WTC11 (cell line): ENCODE results near the gene LCE2A.

Experiments
- FOXP1 ChIP-seq: sonication (generic); formaldehyde crosslinking; IDR thresholded peaks from 2 replicates; pipeline ENCODE4 v1.8.0; 2022; ENCODE audit warnings: missing genetic modification reagents, mild to moderate bottlenecking, moderate library complexity, borderline replicate concordance
- IRF2 ChIP-seq: sonication (generic); formaldehyde crosslinking; IDR thresholded peaks from 2 replicates; pipeline ENCODE4 v1.8.0; 2022; ENCODE audit warnings: low read depth, missing genetic modification reagents, borderline replicate concordance
- TP53 ChIP-seq: sonication (generic); formaldehyde crosslinking; IDR thresholded peaks from 2 replicates; pipeline ENCODE4 v1.8.1; 2023; ENCODE audit warnings: mild to moderate bottlenecking, missing genetic modification reagents
- TF ChIP-seq, protein P1 (sequence below): sonication (generic); formaldehyde crosslinking; IDR thresholded peaks from 2 replicates; pipeline ENCODE4 v1.8.0; 2022; ENCODE audit warnings: mild to moderate bottlenecking, missing genetic modification reagents
- TF ChIP-seq, protein P2 (sequence below): fragments of 200-600 bp; IDR thresholded peaks from 2 replicates; pipeline ENCODE4 v1.8.0; 2022; ENCODE audit warnings: antibody characterized with exemption
- TF ChIP-seq, protein P3 (sequence below): sonication (generic); formaldehyde crosslinking; IDR thresholded peaks from 2 replicates; pipeline ENCODE4 v1.8.1; 2022; ENCODE audit warnings: mild to moderate bottlenecking, missing genetic modification reagents, moderate library complexity, borderline replicate concordance
- TF ChIP-seq, protein P4 (sequence below): sonication (generic); formaldehyde crosslinking; IDR thresholded peaks from 2 replicates; pipeline ENCODE4 v1.8.1; 2022; ENCODE audit warnings: mild to moderate bottlenecking, moderate library complexity, missing genetic modification reagents
- TF ChIP-seq, protein P5 (sequence below): sonication (generic); formaldehyde crosslinking; IDR thresholded peaks from 2 replicates; pipeline ENCODE4 v1.8.1; 2023; ENCODE audit warnings: mild to moderate bottlenecking, missing genetic modification reagents, moderate library complexity

DNA sequence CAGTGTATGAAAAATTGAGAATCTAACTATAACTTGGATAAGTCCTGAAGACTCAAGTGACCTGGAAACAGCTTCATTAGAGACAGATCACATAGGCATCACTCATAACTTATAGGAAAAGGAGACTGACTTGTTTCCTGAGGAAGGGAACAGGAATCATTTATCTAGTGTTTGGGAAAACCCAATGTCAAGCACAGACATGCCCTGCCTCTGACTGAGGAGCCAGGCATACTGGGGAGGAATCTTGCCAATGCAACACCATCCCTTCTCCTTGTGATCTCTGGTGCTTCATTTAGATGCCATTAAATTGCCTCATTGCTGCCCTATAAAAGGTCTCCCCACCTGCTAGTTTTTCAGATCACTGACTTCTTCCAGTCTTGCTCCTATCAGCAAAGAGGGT lies 20.1 kb downstream of the LCE2A start:
- TF ChIP-seq, protein P1, sequence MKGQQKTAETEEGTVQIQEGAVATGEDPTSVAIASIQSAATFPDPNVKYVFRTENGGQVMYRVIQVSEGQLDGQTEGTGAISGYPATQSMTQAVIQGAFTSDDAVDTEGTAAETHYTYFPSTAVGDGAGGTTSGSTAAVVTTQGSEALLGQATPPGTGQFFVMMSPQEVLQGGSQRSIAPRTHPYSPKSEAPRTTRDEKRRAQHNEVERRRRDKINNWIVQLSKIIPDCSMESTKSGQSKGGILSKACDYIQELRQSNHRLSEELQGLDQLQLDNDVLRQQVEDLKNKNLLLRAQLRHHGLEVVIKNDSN (CRISPR knock-in tag): no peak
- TF ChIP-seq, protein P2, sequence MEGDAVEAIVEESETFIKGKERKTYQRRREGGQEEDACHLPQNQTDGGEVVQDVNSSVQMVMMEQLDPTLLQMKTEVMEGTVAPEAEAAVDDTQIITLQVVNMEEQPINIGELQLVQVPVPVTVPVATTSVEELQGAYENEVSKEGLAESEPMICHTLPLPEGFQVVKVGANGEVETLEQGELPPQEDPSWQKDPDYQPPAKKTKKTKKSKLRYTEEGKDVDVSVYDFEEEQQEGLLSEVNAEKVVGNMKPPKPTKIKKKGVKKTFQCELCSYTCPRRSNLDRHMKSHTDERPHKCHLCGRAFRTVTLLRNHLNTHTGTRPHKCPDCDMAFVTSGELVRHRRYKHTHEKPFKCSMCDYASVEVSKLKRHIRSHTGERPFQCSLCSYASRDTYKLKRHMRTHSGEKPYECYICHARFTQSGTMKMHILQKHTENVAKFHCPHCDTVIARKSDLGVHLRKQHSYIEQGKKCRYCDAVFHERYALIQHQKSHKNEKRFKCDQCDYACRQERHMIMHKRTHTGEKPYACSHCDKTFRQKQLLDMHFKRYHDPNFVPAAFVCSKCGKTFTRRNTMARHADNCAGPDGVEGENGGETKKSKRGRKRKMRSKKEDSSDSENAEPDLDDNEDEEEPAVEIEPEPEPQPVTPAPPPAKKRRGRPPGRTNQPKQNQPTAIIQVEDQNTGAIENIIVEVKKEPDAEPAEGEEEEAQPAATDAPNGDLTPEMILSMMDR: no peak
- TF ChIP-seq, protein P3, sequence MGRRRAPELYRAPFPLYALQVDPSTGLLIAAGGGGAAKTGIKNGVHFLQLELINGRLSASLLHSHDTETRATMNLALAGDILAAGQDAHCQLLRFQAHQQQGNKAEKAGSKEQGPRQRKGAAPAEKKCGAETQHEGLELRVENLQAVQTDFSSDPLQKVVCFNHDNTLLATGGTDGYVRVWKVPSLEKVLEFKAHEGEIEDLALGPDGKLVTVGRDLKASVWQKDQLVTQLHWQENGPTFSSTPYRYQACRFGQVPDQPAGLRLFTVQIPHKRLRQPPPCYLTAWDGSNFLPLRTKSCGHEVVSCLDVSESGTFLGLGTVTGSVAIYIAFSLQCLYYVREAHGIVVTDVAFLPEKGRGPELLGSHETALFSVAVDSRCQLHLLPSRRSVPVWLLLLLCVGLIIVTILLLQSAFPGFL (CRISPR knock-in tag): no peak
- no peak for TF ChIP-seq TP53 (CRISPR knock-in tag)
- TF ChIP-seq, protein P4, sequence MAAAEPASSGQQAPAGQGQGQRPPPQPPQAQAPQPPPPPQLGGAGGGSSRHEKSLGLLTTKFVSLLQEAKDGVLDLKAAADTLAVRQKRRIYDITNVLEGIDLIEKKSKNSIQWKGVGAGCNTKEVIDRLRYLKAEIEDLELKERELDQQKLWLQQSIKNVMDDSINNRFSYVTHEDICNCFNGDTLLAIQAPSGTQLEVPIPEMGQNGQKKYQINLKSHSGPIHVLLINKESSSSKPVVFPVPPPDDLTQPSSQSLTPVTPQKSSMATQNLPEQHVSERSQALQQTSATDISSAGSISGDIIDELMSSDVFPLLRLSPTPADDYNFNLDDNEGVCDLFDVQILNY (CRISPR knock-in tag): no peak
- TF ChIP-seq, protein P5, sequence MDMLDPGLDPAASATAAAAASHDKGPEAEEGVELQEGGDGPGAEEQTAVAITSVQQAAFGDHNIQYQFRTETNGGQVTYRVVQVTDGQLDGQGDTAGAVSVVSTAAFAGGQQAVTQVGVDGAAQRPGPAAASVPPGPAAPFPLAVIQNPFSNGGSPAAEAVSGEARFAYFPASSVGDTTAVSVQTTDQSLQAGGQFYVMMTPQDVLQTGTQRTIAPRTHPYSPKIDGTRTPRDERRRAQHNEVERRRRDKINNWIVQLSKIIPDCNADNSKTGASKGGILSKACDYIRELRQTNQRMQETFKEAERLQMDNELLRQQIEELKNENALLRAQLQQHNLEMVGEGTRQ (CRISPR knock-in tag): no peak
- no peak for TF ChIP-seq FOXP1 (CRISPR knock-in tag)
- TF ChIP-seq IRF2 (CRISPR knock-in tag): no peak
